ENCODE measurements around the gene ZNF569. TPM values are rescaled to one million over a fixed set of nuclear protein-coding genes. Genes with fewer than 3 reads are reported as not detected.

The ZNF569 gene
- 4.7 and 7.6 TPM in 2 replicates for total RNA-seq

DNA sequence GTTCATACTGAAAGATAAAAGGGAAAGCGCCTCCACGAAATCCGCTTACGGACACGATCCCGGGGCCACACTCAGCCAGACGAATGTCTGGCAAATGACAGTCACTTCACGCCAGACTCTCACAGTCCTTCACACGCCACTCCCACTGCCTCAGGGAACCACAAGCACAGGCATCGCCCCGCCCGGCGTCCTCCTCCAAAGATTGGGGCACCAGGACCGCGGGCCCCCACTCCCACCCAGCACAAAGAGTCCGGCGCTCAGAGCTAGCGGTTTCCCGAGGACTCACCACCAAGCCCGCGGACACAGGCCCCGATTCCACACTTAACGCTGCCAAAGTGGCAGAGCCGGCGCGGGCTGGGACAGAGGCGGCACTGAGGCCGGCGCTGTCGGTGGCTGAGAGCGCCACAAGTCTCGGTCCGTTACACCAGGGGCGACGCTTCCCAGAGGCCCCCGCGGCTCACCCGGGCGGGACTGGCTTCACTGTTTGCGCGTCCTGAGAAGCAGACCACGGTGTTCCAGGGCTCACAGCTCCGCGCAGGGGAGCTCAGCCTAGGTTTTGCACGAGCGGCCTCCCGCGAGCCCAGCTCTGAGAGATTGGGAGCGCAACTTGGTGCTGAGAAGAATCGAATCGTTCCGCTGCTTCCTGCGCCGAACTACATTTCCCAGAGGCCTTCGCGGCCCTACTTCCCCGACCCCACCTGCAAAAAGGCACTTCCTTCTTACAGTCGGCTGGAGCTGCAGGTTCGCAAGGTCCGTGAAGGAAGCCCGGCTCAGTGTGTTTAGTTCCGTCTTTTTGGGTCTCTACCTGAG, at the start of gene ZNF569:
Gene ZNF569, minus strand, starts transcription at position 647 of the 810 bp plus-strand sequence. CDS start 22,523 bp downstream, outside the sequence.

GRCh38 chr19:37506387-37507166, 39.3 kb upstream of the ZNF569 start, which contains the start of gene ZNF793:
Gene ZNF793 (plus strand): TSS chr19:37506939. CDS start chr19:37523440, 16,501 bp downstream.

DNA sequence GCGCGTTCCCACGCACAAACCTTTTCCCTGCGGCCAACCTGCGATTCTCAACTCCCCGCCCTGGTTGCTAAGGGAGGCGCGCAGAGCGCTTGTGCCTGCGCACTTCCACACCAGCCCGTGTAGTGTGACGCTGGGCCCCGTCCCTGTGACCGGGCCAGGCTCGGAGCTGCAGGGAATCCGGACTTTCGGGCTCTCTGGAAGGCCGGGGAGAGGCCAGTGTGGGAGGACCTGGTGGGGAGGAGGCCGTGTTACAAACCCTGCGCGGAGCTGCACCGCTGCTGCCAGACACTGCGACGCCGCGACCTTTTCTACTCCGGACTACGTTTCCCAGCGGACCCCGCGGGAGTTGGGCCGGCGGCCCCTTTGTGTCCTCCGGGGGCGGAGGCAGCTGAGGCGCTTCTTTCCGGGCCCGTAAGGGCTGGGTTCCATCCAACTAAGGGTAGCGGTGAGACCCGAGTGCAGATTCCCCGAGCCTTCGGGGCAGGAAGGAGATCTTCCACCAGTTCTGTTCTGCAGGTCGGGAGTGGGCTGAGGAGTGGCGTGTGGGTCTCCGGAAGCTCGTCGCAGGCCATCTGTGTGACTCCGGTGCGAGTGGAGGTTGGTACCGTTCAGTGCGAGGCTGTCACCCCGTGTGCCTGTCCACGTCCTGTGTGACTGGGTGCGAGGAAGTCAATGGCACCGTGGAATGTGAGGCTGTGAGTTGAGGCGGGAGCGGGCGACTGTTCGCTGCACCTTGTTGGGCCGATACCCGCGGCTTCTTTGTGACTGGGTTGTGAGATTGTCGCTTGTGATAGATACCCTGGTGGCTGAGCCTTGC, 1.9 kb upstream of the ZNF569 start, which contains the start of gene ZNF570:
Gene ZNF570, plus strand, starts transcription at position 396 of the 817 bp plus-strand sequence. CDS start 999 bp downstream, outside the sequence.

DNA sequence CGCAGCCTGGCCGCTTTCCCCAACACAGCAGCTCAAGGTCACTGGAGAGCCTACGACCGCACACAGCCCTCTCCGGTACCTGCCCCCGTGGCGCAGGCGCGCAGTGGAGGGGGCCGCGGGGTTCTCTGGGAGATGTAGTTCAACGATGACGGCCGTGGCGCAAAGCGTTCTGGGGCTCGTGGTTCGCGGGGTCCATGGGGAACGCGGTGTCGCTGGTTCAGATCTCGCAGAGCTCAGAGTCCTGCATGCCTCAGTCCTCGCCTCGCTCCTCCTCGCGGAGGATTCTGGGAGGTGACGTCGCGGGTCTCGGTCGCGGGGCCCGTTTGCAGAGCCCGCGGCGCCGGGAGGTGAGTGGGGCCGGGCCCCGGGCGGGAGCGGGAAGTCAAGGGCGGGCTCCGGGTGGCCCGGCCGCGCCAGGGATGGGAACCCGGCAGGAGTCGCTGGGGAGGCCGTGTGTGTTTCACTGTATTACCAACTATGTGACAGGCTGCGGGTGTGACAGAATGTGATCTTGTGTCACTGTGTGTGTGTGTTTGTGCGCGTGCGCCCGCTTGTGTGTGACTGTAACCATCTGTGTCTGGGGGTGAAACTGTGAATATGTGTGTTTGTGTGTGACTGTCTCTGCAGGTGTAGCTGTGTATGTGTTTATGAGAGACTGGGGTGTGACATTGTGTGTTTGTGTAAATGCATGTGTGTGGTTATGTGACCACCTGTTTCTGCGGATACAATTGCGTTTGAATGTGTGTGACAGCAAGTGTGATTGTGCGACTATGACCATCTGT, 96.2 kb downstream of the ZNF569 start, which contains the start of gene ZNF527:
Gene ZNF527, plus strand, starts transcription at position 220 of the 782 bp plus-strand sequence. CDS start 3,100 bp downstream, outside the sequence.

Other genes with a start within 250 kb of the ZNF569 start
- 1.1 and 3.0 TPM in 2 replicates for gene ZNF383, start 249.2 kb downstream of the ZNF569 start, total RNA-seq
- 1.3 and 1.8 TPM in 2 replicates for gene ZNF527, start 96.3 kb downstream of the ZNF569 start, total RNA-seq
- gene ZNF570, start 1.9 kb upstream of the ZNF569 start, total RNA-seq = 1.3 and 6.0 TPM in 2 replicates
- gene ZNF793, start 39.5 kb upstream of the ZNF569 start, total RNA-seq = 1.1 and 3.3 TPM in 2 replicates
- 0.65 and 1.9 TPM in 2 replicates for gene ZNF571, start 127.3 kb upstream of the ZNF569 start, total RNA-seq
- gene ZNF540, start 127.4 kb upstream of the ZNF569 start, total RNA-seq = 0.16 and 0.76 TPM in 2 replicates
- 3.9 and 10.4 TPM in 2 replicates for gene ZFP30, start 188.0 kb upstream of the ZNF569 start, total RNA-seq

Measured in mesangial cell (primary cell).